Gastrocnemius medialis (tissue), 4 donors: ENCODE results near the gene ALKBH8. TPM values are rescaled to one million over a fixed set of nuclear protein-coding genes. Genes with fewer than 3 reads are reported as not detected.
"Not testable (repeated sequence)": the region's sequence is repeated elsewhere in the genome, so short reads cannot be mapped to it uniquely, and the experiment has no call there.

Experiments
- ATAC-seq, 2 donors: fragments of 150-250 bp; one replicate each; pipeline ENCODE4 v1.9.1; 2016
- DNase-seq, 2 donors: peaks; one replicate each; pipeline ENCODE4 v3.0.0-alpha.2; 2019
- H3K27ac ChIP-seq, 4 donors: fragments of 200-600 bp; sonication (generic); 1 replicate in 1 of 4; 2 replicates in 3 of 4; pipeline ENCODE4 v1.5.1; 2016 to 2018; ENCODE audit warnings: mild to moderate bottlenecking in 2 of 4, moderate library complexity in 1 of 4
- H3K27me3 ChIP-seq, 3 donors: fragments of 200-600 bp; sonication (generic) in 2 of 3; 1 replicate in 1 of 3; 2 replicates in 2 of 3; pipeline versions ENCODE4 v1.5.1 to v1.6.0; 2016 to 2019; ENCODE audit warnings: mild to moderate bottlenecking in 1 of 3, moderate library complexity in 1 of 3
- H3K36me3 ChIP-seq, 2 donors: fragments of 200-600 bp; sonication (generic) in 1 of 2; one replicate each; pipeline ENCODE4 v1.5.1; 2017 to 2018
- H3K4me1 ChIP-seq, 2 donors: fragments of 200-600 bp; sonication (generic) in 1 of 2; one replicate each; pipeline ENCODE4 v1.5.1; 2016 to 2017; ENCODE audit warnings: mild to moderate bottlenecking in 2 of 2
- H3K4me3 ChIP-seq, 4 donors: fragments of 200-600 bp; sonication (generic) in 3 of 4; 1 replicate in 1 of 4; 2 replicates in 3 of 4; pipeline ENCODE4 v1.5.1; 2016 to 2019; ENCODE audit warnings: mild to moderate bottlenecking in 2 of 4
- H3K9me3 ChIP-seq, 3 donors: fragments of 200-600 bp; sonication (generic) in 2 of 3; 1 replicate in 1 of 3; 2 replicates in 2 of 3; pipeline ENCODE4 v1.5.1; 2016 to 2019
- CTCF ChIP-seq, 5 experiments: fragments of 450-650 bp in 3 of 5; fragments of 200-600 bp in 2 of 5; sonication (generic) in 2 of 5; IDR thresholded peaks in 4 of 5; conservative IDR thresholded peaks in 1 of 5; 1 replicate in 4 of 5; 2 replicates in 1 of 5; pipeline ENCODE4 v1.5.1; 2016 to 2019; ENCODE audit warnings: antibody characterized with exemption in 5 of 5, mild to moderate bottlenecking in 3 of 5, moderate library complexity in 3 of 5
- POLR2A ChIP-seq, 2 donors: fragments of 450-650 bp; IDR thresholded peaks; one replicate each; pipeline ENCODE4 v1.6.1; 2017; ENCODE audit warnings: antibody characterized with exemption in 2 of 2, mild to moderate bottlenecking in 2 of 2, moderate library complexity in 2 of 2
- in situ Hi-C, 4 donors: fragments of 200-750 bp; cut with MboI; loops; one replicate each; pipeline versions ENCODE4 v1.15.0 to v1.8.0; 2017; ENCODE audit warnings: low sequenced_read_pairs in 4 of 4
- intact Hi-C: fragments of 100-400 bp; cut with DNase I; formaldehyde crosslinking; loops from one replicate; pipeline ENCODE4 v1.15.1; 2023; ENCODE audit warnings: low total_unique reads
- total RNA-seq, 4 donors: library from RNA; depleted of rRNA; stranded (reverse); fragments of >200 nt; gene quantifications; one replicate each; pipeline versions ENCODE4 v1.1.0 to v1.2.3, GENCODE V29; 2016

Gene ALKBH8
- total RNA-seq, 4 donors from 2014 or later, result 5.4 to 8.1 (median 6.6) TPM

- H3K9me3 ChIP-seq, result no peaks in the 10 kb centered on the region
- in situ Hi-C loops (loop anchor here in 1 of 4 donors (10.0 kb wide), 2 partner anchors 115 to 205 kb away; no protein-coding TSS in a partner anchor), intact Hi-C loops (no loop called here)
- no peaks in the 10 kb centered on the region for H3K27me3 ChIP-seq
- DNase-seq (no peak), ATAC-seq (no peak)
- H3K4me3 ChIP-seq, result no peak overlapping the region
- no peaks in the 10 kb centered on the region for H3K36me3 ChIP-seq
- H3K4me1 ChIP-seq, result peaks cover under 1 to 7% of the 10 kb centered on the region in 2 donors
- TF ChIP-seq POLR2A (IDR thresholded peaks at IDR 0.05) (no peak), CTCF (IDR thresholded peaks at IDR 0.05 in 4 of 5, conservative IDR thresholded peaks at IDR 0.05 in 1 of 5) (no peak)
- H3K27ac ChIP-seq, result no peak overlapping the region
Measured at GRCh38 chr11:107570015-107570414, 4.5 kb upstream of the ALKBH8 start.

DNA sequence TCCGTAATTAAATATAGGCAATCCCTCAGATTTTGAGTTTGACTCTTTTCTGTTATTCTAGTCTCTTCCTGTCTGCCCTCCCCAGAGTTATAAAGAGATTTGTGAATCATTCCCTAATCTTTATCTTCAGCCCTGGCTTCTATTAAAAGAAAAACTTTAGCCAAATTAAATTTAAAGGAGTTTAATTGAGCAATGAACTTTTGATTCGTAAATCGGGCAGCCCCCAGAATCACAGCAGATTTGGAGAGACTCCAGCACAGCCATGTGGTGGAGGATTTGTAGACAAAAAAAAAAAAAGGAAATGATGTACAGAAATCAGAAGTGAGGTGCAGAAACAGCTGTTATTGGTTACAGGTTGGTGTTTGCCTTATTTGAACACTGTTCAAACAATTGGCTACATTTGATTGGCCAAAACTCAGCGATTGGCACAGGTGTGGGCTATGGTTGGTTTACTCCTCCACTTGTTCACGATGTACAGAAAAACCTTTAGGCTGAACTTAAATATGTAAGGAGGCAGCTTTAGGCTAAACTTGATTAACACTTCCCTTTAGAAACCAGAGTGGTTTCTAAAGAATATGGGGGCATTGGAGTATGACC, 2.3 kb upstream of the ALKBH8 start:
- intact Hi-C loops, result loop anchor here (10.0 kb wide), 3 partner anchors 327 to 657 kb away; partner anchors contain the start of genes ATM and NPAT
- no peak for TF ChIP-seq CTCF (IDR thresholded peaks at IDR 0.05 in 4 of 5, conservative IDR thresholded peaks at IDR 0.05 in 1 of 5)
- TF ChIP-seq POLR2A (IDR thresholded peaks at IDR 0.05), result no peak
- H3K36me3 ChIP-seq, result no peaks in the 10 kb centered on the region
- H3K27ac ChIP-seq, result no peak overlapping the region
- in situ Hi-C loops, result no loop called here
- H3K4me1 ChIP-seq, result peaks cover 13 to 22% of the 10 kb centered on the region in 2 donors
- no peaks in the 10 kb centered on the region for H3K9me3 ChIP-seq
- DNase-seq (no peak), ATAC-seq (no peak)
- H3K27me3 ChIP-seq, result no peaks in the 10 kb centered on the region
- H3K4me3 ChIP-seq, result no peak overlapping the region

- in situ Hi-C loops (no loop called here), intact Hi-C loops (loop anchor here (10.0 kb wide), 3 partner anchors 328 to 658 kb away; partner anchors contain the start of genes ATM and NPAT)
- no peaks in the 10 kb centered on the region for H3K27me3 ChIP-seq
- peaks cover 13 to 22% of the 10 kb centered on the region in 2 donors for H3K4me1 ChIP-seq
- no peak for DNase-seq
- TF ChIP-seq CTCF (IDR thresholded peaks at IDR 0.05 in 4 of 5, conservative IDR thresholded peaks at IDR 0.05 in 1 of 5), result no peak
- no peak for TF ChIP-seq POLR2A (IDR thresholded peaks at IDR 0.05)
- H3K9me3 ChIP-seq, result no peaks in the 10 kb centered on the region
- peak overlapping the region in 1 of 4 donors; percentile 89 for H3K27ac ChIP-seq
- H3K36me3 ChIP-seq, result no peaks in the 10 kb centered on the region
- H3K4me3 ChIP-seq, result no peak overlapping the region
- no peak for ATAC-seq
Measured at GRCh38 chr11:107566569-107566968, 1.0 kb upstream of the ALKBH8 start.

- H3K9me3 ChIP-seq, H3K27me3 ChIP-seq, in situ Hi-C loops, DNase-seq, H3K36me3 ChIP-seq: not testable (repeated sequence)
- ATAC-seq, result peak; percentile 41 to 57
- intact Hi-C loops, result loop anchor here (1.0 to 10.0 kb wide), 4 partner anchors 123 to 659 kb away; partner anchors contain the start of genes ATM and NPAT
- Histone ChIP-seq H3K4me3 (peak overlapping the region; percentile 73 to 92 (median 80)), H3K27ac (peak overlapping the region; percentile 86 to 89 (median 88)), H3K4me1 (peaks cover 13 to 22% of the 10 kb centered on the region in 2 donors)
Measured at GRCh38 chr11:107565955-107566501, 493 bp upstream of the ALKBH8 start.

DNA sequence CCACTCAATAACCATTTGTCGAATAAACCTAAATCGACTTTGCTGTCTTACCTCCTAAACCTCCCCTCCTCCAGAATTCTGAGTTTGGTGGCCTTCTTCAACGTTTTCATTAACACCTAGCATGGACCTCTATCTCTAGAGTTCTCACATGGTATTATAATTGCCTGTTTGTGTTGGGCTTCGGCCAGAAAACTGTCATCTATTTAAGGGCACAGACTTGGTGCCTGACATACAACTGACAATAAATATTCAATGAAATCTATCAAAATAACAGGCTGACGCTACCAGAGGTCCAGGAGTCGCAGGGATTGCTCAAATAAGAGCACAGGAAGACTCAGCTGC, 687 bp downstream of the ALKBH8 start:
- DNase-seq (no peak), ATAC-seq (no peak)
- in situ Hi-C loops, result no loop called here
- H3K4me1 ChIP-seq, result peaks cover 13 to 22% of the 10 kb centered on the region in 2 donors
- no peaks in the 10 kb centered on the region for H3K36me3 ChIP-seq
- H3K27ac ChIP-seq, result peak overlapping the region; percentile 86 to 89 (median 88)
- TF ChIP-seq CTCF (IDR thresholded peaks at IDR 0.05 in 4 of 5, conservative IDR thresholded peaks at IDR 0.05 in 1 of 5), result no peak
- no peak for TF ChIP-seq POLR2A (IDR thresholded peaks at IDR 0.05)
- no peaks in the 10 kb centered on the region for H3K9me3 ChIP-seq
- no peaks in the 10 kb centered on the region for H3K27me3 ChIP-seq
- H3K4me3 ChIP-seq, result peak overlapping the region; percentile 73 to 92 (median 80)
- intact Hi-C loops, result loop anchor here (1.0 to 10.0 kb wide), 5 partner anchors 124 to 660 kb away; partner anchors contain the start of genes ATM and NPAT
